ENCODE data around the gene SRP68. TPM values are rescaled to one million over a fixed set of nuclear protein-coding genes. Genes with fewer than 3 reads are reported as not detected.

Gene SRP68
- total RNA-seq, 1 experiment from 2014 or later: 90.7 TPM

GRCh38 chr17:76011951-76012350, 60.4 kb downstream of the SRP68 start (continued):
- no peak for TF ChIP-seq FOXP4 (CRISPR knock-in tag; IDR thresholded peaks at IDR 0.05)
- no peak for TF ChIP-seq TEAD1 (CRISPR knock-in tag; IDR thresholded peaks at IDR 0.05)
- no peak for TF ChIP-seq ZNF671 (CRISPR knock-in tag; IDR thresholded peaks at IDR 0.05)
- TF ChIP-seq SP1 (CRISPR knock-in tag; conservative IDR thresholded peaks at IDR 0.05): no peak
- no peak for TF ChIP-seq ZNF263 (CRISPR knock-in tag; IDR thresholded peaks at IDR 0.05; ENCODE audit: low read depth)
- no peak for TF ChIP-seq PREB (CRISPR knock-in tag; IDR thresholded peaks at IDR 0.05; ENCODE audit: borderline replicate concordance)
- no peak for TF ChIP-seq ZNF423 (CRISPR knock-in tag; IDR thresholded peaks at IDR 0.05)
- no peak for TF ChIP-seq CBFB (CRISPR knock-in tag; IDR thresholded peaks at IDR 0.05; ENCODE audit: low read depth)
- TF ChIP-seq NR1H2 (CRISPR knock-in tag; IDR thresholded peaks at IDR 0.05): no peak
- no peak for TF ChIP-seq NFATC4 (CRISPR knock-in tag; IDR thresholded peaks at IDR 0.05)
- TF ChIP-seq CDX4 (CRISPR knock-in tag; IDR thresholded peaks at IDR 0.05; ENCODE audit: borderline replicate concordance): no peak
- no peak for TF ChIP-seq GRHL2 (CRISPR knock-in tag; IDR thresholded peaks at IDR 0.05; ENCODE audit: insufficient replicate concordance, severe bottlenecking)

- no peaks in the 10 kb centered on the region for H3K27me3 Mint-ChIP-seq (ENCODE audit: low read depth)
- ChIA-PET POLR2A (interaction anchor here (0.7 kb wide), 1 partner anchor 224 kb away, joined by 3 read pairs; no protein-coding TSS in a partner anchor), CTCF (interaction anchor here (1.0 to 7.6 kb wide), 7 partner anchors 11 to 270 kb away, joined by 3 to 112 read pairs (median 7); partner anchors contain the start of genes CDK3 and MRPL38)
- 0 out of 2 replicates have a peak, but pooled peaks cover 2% of the 10 kb centered on the region for H3K4me1 Mint-ChIP-seq
- H3K9me3 Mint-ChIP-seq: peaks cover 6% of the 10 kb centered on the region; the same call in 1 of the 2 replicates
- DNase-seq (ENCODE audit: low spot score) (no peak), ATAC-seq (no peak)
- H3K4me3 Mint-ChIP-seq: no peak overlapping the region
- H3K36me3 Mint-ChIP-seq: no peaks in the 10 kb centered on the region
- H3K27ac Mint-ChIP-seq: no peak overlapping the region
- TF ChIP-seq PRDM15 (CRISPR knock-in tag; IDR thresholded peaks at IDR 0.05) (no peak), ZBTB43 (CRISPR knock-in tag; IDR thresholded peaks at IDR 0.05) (no peak), E2F1 (CRISPR knock-in tag; IDR thresholded peaks at IDR 0.05) (no peak), PRRX2 (CRISPR knock-in tag; IDR thresholded peaks at IDR 0.05) (no peak), STAT6 (CRISPR knock-in tag; conservative IDR thresholded peaks at IDR 0.05; ENCODE audit: low read depth) (no peak), E2F5 (CRISPR knock-in tag; IDR thresholded peaks at IDR 0.05) (no peak), TEAD1 (CRISPR knock-in tag; IDR thresholded peaks at IDR 0.05) (no peak), NR3C1 (CRISPR knock-in tag; conservative IDR thresholded peaks at IDR 0.05; ENCODE audit: low read depth) (no peak), ZNF219 (CRISPR knock-in tag; IDR thresholded peaks at IDR 0.05; ENCODE audit: borderline replicate concordance) (no peak), HMGA2 (CRISPR knock-in tag; IDR thresholded peaks at IDR 0.05) (no peak), ATF1 (CRISPR knock-in tag; IDR thresholded peaks at IDR 0.05) (no peak), ZNF671 (CRISPR knock-in tag; IDR thresholded peaks at IDR 0.05) (no peak)
These were observed 62.2 kb downstream of the SRP68 start for GRCh38 chr17:76009969-76010661.
